HEK293 (cell line): ENCODE measurements around the gene ADAMTS17.

Experiments used
- CTCF ChIA-PET: fragments of 350-600 bp; formaldehyde crosslinking; extraction: SDS; loops from one replicate; lab custom pipeline; 2021; ENCODE audit warnings: antibody characterized with exemption; lab: Yijun Ruan, JAX
- POLR2A ChIA-PET: fragments of 300-600 bp; formaldehyde crosslinking; extraction: SDS; loops from one replicate; lab custom pipeline; 2020; ENCODE audit warnings: antibody characterized with exemption, inconsistent platforms; lab: Yijun Ruan, JAX
- H3K27ac ChIP-seq: fragments of 200-500 bp; sonication (Bioruptor generic); 2 replicates; pipeline ENCODE4 v1.5.1; 2014; ENCODE audit warnings: low read depth, low read length, control low read depth, inconsistent platforms; ENCODE audit errors: extremely low read depth
- H3K36me3 ChIP-seq, 2 experiments: fragments of 200-500 bp in 1 of 2; sonication (Bioruptor generic) in 1 of 2; 1 replicate in 1 of 2; 2 replicates in 1 of 2; pipeline ENCODE4 v1.5.1; 2014 to 2017; ENCODE audit warnings: inconsistent platforms in 2 of 2, low read length in 2 of 2; ENCODE audit not compliant: control insufficient read depth in 2 of 2, insufficient read depth in 1 of 2
- H3K4me1 ChIP-seq: fragments of 200-500 bp; sonication (Bioruptor generic); 2 replicates; pipeline ENCODE4 v1.5.1; 2014; ENCODE audit warnings: mild to moderate bottlenecking, low read length, inconsistent platforms; ENCODE audit not compliant: control insufficient read depth, insufficient read depth
- H3K4me3 ChIP-seq: 2 replicates; pipeline ENCODE4 v1.5.1; 2011; ENCODE audit warnings: low read depth, mild to moderate bottlenecking, control low read depth, low read length, moderate library complexity
- H3K9me3 ChIP-seq: fragments of 200-500 bp; sonication (Bioruptor generic); 2 replicates; pipeline ENCODE4 v1.5.1; 2014; ENCODE audit warnings: low read depth, low read length, inconsistent platforms; ENCODE audit not compliant: control insufficient read depth, insufficient read depth
- BCL11A ChIP-seq: fragments of 450-650 bp; formaldehyde crosslinking; IDR thresholded peaks from 2 replicates; pipeline ENCODE4 v1.5.1; 2016; ENCODE audit warnings: low read depth, missing biosample characterization, missing genetic modification characterization
- EGR2 ChIP-seq: fragments of 450-650 bp; formaldehyde crosslinking; IDR thresholded peaks from 2 replicates; pipeline ENCODE4 v1.5.1; 2016; ENCODE audit warnings: low read depth, missing biosample characterization, missing genetic modification characterization
- IKZF3 ChIP-seq: fragments of 450-650 bp; IDR thresholded peaks from 2 replicates; pipeline ENCODE4 v1.5.0; 2018; ENCODE audit warnings: missing biosample characterization, mild to moderate bottlenecking, missing genetic modification characterization, moderate library complexity
- KLF8 ChIP-seq: fragments of 450-650 bp; formaldehyde crosslinking; IDR thresholded peaks from 2 replicates; pipeline ENCODE4 v1.5.1; 2016; ENCODE audit warnings: missing biosample characterization, missing genetic modification characterization
- MEIS1 ChIP-seq: sonication (generic); formaldehyde crosslinking; IDR thresholded peaks from 2 replicates; pipeline ENCODE4 v1.8.1; 2022; ENCODE audit warnings: missing genetic modification reagents, mild to moderate bottlenecking, borderline replicate concordance
- MYNN ChIP-seq: fragments of 450-650 bp; formaldehyde crosslinking; IDR thresholded peaks from 2 replicates; pipeline ENCODE4 v1.5.1; 2016; ENCODE audit warnings: missing biosample characterization, missing genetic modification characterization, borderline replicate concordance
- OVOL3 ChIP-seq: fragments of 450-650 bp; formaldehyde crosslinking; IDR thresholded peaks from 2 replicates; pipeline ENCODE4 v1.5.1; 2016; ENCODE audit warnings: missing biosample characterization, missing genetic modification characterization
- REPIN1 ChIP-seq: fragments of 450-650 bp; formaldehyde crosslinking; IDR thresholded peaks from 2 replicates; pipeline ENCODE4 v1.5.1; 2017; ENCODE audit warnings: missing biosample characterization, missing genetic modification characterization, low read depth
- SALL2 ChIP-seq: fragments of 450-650 bp; formaldehyde crosslinking; IDR thresholded peaks from 2 replicates; pipeline ENCODE4 v1.5.0; 2017; ENCODE audit warnings: missing biosample characterization, mild to moderate bottlenecking, missing genetic modification characterization, borderline replicate concordance
- SP7 ChIP-seq: fragments of 450-650 bp; formaldehyde crosslinking; IDR thresholded peaks from 2 replicates; pipeline ENCODE4 v1.5.1; 2016; ENCODE audit warnings: missing biosample characterization, missing genetic modification characterization
- TRIM28 ChIP-seq: IDR thresholded peaks from 2 replicates; pipeline ENCODE4 v1.6.1; 2011; ENCODE audit warnings: low read length, control low read depth, borderline replicate concordance
- WT1 ChIP-seq: fragments of 450-650 bp; formaldehyde crosslinking; IDR thresholded peaks from 2 replicates; pipeline ENCODE4 v1.5.1; 2016; ENCODE audit warnings: missing biosample characterization, missing genetic modification characterization
- ZBTB20 ChIP-seq: fragments of 450-650 bp; formaldehyde crosslinking; IDR thresholded peaks from 2 replicates; pipeline ENCODE4 v1.5.1; 2016; ENCODE audit warnings: missing biosample characterization, missing genetic modification characterization
- ZNF157 ChIP-seq: fragments of 450-650 bp; formaldehyde crosslinking; IDR thresholded peaks from 2 replicates; pipeline ENCODE4 v1.5.1; 2016; ENCODE audit warnings: missing biosample characterization, missing genetic modification characterization
- ZNF23 ChIP-seq: fragments of 450-650 bp; formaldehyde crosslinking; IDR thresholded peaks from 2 replicates; pipeline ENCODE4 v1.5.1; 2016; ENCODE audit warnings: missing biosample characterization, missing genetic modification characterization, borderline replicate concordance
- ZNF324 ChIP-seq: fragments of 450-650 bp; formaldehyde crosslinking; IDR thresholded peaks from 2 replicates; pipeline ENCODE4 v1.5.1; 2016; ENCODE audit warnings: missing biosample characterization, missing genetic modification characterization
- ZNF366 ChIP-seq: fragments of 450-650 bp; formaldehyde crosslinking; conservative IDR thresholded peaks from 2 replicates; pipeline ENCODE4 v1.5.1; 2016; ENCODE audit warnings: missing biosample characterization, missing genetic modification characterization
- ZNF37A ChIP-seq: fragments of 450-650 bp; IDR thresholded peaks from 2 replicates; pipeline ENCODE4 v1.5.1; 2018; ENCODE audit warnings: missing biosample characterization, missing genetic modification characterization
- ZNF596 ChIP-seq: fragments of 450-650 bp; IDR thresholded peaks from 2 replicates; pipeline ENCODE4 v1.5.0; 2018; ENCODE audit warnings: missing biosample characterization, mild to moderate bottlenecking, missing genetic modification characterization, moderate library complexity
- ZNF654 ChIP-seq: fragments of 450-650 bp; formaldehyde crosslinking; IDR thresholded peaks from 2 replicates; pipeline ENCODE4 v1.5.1; 2016; ENCODE audit warnings: low read depth, missing biosample characterization, missing genetic modification characterization
- ZNF747 ChIP-seq: fragments of 450-650 bp; formaldehyde crosslinking; IDR thresholded peaks from 2 replicates; pipeline ENCODE4 v1.5.1; 2016; ENCODE audit warnings: missing biosample characterization, missing genetic modification characterization
- ZNF791 ChIP-seq: fragments of 450-650 bp; formaldehyde crosslinking; IDR thresholded peaks from 2 replicates; pipeline ENCODE4 v1.5.1; 2016; ENCODE audit warnings: missing biosample characterization, missing genetic modification characterization
- ZNF830 ChIP-seq: fragments of 450-650 bp; IDR thresholded peaks from 2 replicates; pipeline ENCODE4 v1.5.0; 2018; ENCODE audit warnings: missing biosample characterization, missing genetic modification characterization, low read depth, mild to moderate bottlenecking, moderate library complexity
- TF ChIP-seq, protein P1 (sequence below): fragments of 450-650 bp; formaldehyde crosslinking; IDR thresholded peaks from 2 replicates; pipeline ENCODE4 v1.5.1; 2016; ENCODE audit warnings: missing biosample characterization, missing genetic modification characterization
- TF ChIP-seq, protein P2 (sequence below): fragments of 450-650 bp; formaldehyde crosslinking; IDR thresholded peaks from 2 replicates; pipeline ENCODE4 v1.5.1; 2016; ENCODE audit warnings: missing biosample characterization, missing genetic modification characterization
- TF ChIP-seq, protein P3 (sequence below): fragments of 450-650 bp; formaldehyde crosslinking; IDR thresholded peaks from 2 replicates; pipeline ENCODE4 v1.5.1; 2016; ENCODE audit warnings: missing biosample characterization, missing genetic modification characterization
- TF ChIP-seq, protein P4 (sequence below): fragments of 450-650 bp; formaldehyde crosslinking; IDR thresholded peaks from 2 replicates; pipeline ENCODE4 v1.5.1; 2016; ENCODE audit warnings: missing biosample characterization, missing genetic modification characterization

ADAMTS17 gene

DNA sequence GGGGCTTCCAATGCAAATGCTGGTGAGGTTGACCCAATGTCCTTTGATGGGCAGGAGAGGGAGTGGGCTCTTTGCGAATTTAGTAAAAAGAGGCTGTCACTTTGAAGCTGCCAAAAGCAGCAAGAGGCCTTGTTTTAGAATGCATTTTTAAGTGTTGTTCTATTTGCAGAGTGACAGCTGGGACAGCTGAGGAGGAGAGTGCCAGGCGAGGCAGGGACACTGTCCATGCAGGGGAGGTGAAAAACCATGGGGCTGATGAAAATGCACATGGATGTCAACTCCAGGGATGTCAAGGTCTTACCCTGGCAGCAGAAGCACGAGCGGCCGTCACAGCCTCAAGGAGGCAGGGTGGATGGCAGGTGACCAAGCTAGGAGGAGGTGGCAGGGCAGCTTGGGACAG lies 279.8 kb downstream of the ADAMTS17 start (continued):
- TF ChIP-seq ZNF23 (tag by site-specific recombination) (no peak), ZNF830 (no peak), ZNF596 (no peak), BCL11A (tag by site-specific recombination) (no peak), ZNF366 (tag by site-specific recombination) (no peak), SP7 (tag by site-specific recombination) (no peak), ZNF747 (tag by site-specific recombination) (no peak), ZNF157 (tag by site-specific recombination) (no peak)
- TF ChIP-seq, protein P1, sequence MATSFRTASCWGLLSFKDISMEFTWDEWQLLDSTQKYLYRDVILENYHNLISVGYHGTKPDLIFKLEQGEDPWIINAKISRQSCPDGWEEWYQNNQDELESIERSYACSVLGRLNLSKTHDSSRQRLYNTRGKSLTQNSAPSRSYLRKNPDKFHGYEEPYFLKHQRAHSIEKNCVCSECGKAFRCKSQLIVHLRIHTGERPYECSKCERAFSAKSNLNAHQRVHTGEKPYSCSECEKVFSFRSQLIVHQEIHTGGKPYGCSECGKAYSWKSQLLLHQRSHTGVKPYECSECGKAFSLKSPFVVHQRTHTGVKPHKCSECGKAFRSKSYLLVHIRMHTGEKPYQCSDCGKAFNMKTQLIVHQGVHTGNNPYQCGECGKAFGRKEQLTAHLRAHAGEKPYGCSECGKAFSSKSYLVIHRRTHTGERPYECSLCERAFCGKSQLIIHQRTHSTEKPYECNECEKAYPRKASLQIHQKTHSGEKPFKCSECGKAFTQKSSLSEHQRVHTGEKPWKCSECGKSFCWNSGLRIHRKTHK (tag by site-specific recombination) = no peak

DNA sequence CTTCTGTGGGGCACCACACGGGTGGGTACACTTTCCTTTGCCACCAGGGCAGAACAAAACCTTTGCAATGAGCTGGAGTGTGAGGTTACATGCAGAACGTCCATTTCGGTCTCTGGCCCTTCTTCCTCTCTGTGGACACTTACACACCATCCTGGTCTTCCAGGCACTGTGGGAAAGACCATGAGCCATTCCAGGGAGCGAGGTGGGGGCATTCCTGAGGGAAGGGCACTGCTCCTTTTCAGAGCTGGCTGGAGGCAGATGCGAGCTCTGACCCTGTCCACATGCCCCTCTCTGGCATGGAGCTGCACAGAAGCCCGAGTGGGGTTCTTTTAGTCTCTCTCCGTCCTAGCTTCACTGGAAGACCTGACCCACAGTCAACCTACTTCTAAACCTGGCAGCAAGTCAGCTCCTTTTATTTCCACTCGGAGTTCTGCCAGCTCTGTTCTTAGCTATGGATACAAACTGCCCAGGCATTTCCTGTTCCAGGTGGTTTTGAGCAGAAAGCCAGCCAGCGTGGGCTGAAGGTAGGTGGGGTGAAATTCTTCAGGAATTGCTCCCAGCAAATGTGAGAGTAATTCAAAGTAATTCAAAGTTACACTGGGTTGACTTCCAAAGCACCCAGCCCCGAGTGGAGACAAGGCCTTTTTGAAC lies 281.4 kb downstream of the ADAMTS17 start:
- TF ChIP-seq OVOL3 (tag by site-specific recombination) (no peak), EGR2 (tag by site-specific recombination) (0 out of 2 replicates have a peak, but pooled peaks have one; percentile 5)
- Histone ChIP-seq H3K9me3 (no peaks in the 10 kb centered on the region), H3K4me1 (no peaks in the 10 kb centered on the region), H3K4me3 (no peak overlapping the region), H3K36me3 (no peaks in the 10 kb centered on the region), H3K27ac (no peak overlapping the region)
- CTCF ChIA-PET = interaction anchor here (0.6 kb wide), 1 partner anchor 75 kb away, joined by 3 read pairs; no protein-coding TSS in a partner anchor
- POLR2A ChIA-PET = no interaction called here

DNA sequence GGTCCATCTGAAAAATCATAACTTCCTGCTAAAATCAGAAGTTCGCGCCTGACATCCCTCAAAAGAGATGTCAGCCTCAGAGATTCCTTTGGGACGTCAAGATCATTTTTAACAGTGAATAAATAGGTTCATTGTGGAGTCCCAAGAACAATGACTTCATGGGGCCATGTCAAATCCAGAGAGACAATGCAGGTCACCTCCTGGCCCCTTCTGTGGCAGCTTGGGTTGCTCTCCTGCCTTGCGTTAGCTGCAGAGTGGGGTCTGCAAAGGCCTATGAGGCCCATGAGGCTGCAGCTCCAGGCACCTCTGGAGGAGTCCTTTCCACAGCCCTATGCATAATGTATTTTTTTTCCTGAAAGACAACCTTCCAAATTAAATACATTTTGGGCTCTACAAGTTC lies 282.3 kb downstream of the ADAMTS17 start:
- ChIA-PET POLR2A (no interaction called here), CTCF (no interaction called here)
- H3K9me3 ChIP-seq = no peaks in the 10 kb centered on the region
- H3K4me1 ChIP-seq = no peaks in the 10 kb centered on the region
- H3K27ac ChIP-seq = no peak overlapping the region
- TF ChIP-seq IKZF3 (tag by site-specific recombination) = no peak
- TF ChIP-seq ZNF791 = no peak
- TF ChIP-seq ZNF324 (tag by site-specific recombination) = no peak
- TF ChIP-seq, protein P2, sequence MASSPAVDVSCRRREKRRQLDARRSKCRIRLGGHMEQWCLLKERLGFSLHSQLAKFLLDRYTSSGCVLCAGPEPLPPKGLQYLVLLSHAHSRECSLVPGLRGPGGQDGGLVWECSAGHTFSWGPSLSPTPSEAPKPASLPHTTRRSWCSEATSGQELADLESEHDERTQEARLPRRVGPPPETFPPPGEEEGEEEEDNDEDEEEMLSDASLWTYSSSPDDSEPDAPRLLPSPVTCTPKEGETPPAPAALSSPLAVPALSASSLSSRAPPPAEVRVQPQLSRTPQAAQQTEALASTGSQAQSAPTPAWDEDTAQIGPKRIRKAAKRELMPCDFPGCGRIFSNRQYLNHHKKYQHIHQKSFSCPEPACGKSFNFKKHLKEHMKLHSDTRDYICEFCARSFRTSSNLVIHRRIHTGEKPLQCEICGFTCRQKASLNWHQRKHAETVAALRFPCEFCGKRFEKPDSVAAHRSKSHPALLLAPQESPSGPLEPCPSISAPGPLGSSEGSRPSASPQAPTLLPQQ = no peak
- TF ChIP-seq SALL2 (tag by site-specific recombination) = no peak
- no peak for TF ChIP-seq MEIS1 (CRISPR knock-in tag)
- TF ChIP-seq ZNF37A (tag by site-specific recombination) = no peak
- TF ChIP-seq, all 188 proteins: peak for 0
- Histone ChIP-seq H3K4me3 (no peak overlapping the region), H3K36me3 (no peaks in the 10 kb centered on the region)

DNA sequence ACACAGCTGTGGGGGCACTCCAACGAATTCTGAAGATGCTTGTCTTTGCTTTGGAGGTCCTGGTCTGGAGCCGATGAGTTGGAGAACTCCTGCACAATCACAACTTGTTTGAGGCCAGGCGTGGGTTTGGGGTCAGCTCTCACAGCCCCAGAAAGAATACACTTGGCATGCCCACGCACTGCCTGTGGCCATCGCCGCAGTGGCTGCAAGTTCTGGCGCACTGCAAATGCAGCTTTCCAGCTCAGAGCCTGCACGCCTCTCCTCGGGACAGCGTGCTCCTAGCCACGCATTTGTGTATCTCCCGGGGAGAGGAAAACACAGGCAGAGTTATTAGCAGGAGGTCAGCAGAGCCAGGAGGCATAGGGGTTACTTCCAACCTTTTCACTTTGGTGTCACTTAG lies 282.7 kb downstream of the ADAMTS17 start:
- ChIA-PET CTCF (no interaction called here), POLR2A (no interaction called here)
- no peaks in the 10 kb centered on the region for H3K9me3 ChIP-seq
- no peak overlapping the region for H3K4me3 ChIP-seq
- H3K27ac ChIP-seq = no peak overlapping the region
- no peaks in the 10 kb centered on the region for H3K4me1 ChIP-seq
- no peaks in the 10 kb centered on the region for H3K36me3 ChIP-seq
- TF ChIP-seq REPIN1 (tag by site-specific recombination) = no peak
- no peak for TF ChIP-seq MYNN (tag by site-specific recombination)
- no peak for TF ChIP-seq WT1 (tag by site-specific recombination)
- no peak for TF ChIP-seq EGR2 (tag by site-specific recombination)
- no peak for TF ChIP-seq ZBTB20 (tag by site-specific recombination)
- TF ChIP-seq TRIM28 = no peak
- no peak for TF ChIP-seq KLF8 (tag by site-specific recombination)
- TF ChIP-seq, protein P3, sequence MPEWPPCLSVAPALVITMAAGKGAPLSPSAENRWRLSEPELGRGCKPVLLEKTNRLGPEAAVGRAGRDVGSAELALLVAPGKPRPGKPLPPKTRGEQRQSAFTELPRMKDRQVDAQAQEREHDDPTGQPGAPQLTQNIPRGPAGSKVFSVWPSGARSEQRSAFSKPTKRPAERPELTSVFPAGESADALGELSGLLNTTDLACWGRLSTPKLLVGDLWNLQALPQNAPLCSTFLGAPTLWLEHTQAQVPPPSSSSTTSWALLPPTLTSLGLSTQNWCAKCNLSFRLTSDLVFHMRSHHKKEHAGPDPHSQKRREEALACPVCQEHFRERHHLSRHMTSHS = no peak
- TF ChIP-seq, protein P4, sequence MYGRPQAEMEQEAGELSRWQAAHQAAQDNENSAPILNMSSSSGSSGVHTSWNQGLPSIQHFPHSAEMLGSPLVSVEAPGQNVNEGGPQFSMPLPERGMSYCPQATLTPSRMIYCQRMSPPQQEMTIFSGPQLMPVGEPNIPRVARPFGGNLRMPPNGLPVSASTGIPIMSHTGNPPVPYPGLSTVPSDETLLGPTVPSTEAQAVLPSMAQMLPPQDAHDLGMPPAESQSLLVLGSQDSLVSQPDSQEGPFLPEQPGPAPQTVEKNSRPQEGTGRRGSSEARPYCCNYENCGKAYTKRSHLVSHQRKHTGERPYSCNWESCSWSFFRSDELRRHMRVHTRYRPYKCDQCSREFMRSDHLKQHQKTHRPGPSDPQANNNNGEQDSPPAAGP (tag by site-specific recombination) = no peak
- TF ChIP-seq ZNF654 (tag by site-specific recombination) = no peak
- TF ChIP-seq BCL11A (tag by site-specific recombination) = no peak
